ENCODE results near the gene MIGA2.

- TF ChIP-seq, protein P1, sequence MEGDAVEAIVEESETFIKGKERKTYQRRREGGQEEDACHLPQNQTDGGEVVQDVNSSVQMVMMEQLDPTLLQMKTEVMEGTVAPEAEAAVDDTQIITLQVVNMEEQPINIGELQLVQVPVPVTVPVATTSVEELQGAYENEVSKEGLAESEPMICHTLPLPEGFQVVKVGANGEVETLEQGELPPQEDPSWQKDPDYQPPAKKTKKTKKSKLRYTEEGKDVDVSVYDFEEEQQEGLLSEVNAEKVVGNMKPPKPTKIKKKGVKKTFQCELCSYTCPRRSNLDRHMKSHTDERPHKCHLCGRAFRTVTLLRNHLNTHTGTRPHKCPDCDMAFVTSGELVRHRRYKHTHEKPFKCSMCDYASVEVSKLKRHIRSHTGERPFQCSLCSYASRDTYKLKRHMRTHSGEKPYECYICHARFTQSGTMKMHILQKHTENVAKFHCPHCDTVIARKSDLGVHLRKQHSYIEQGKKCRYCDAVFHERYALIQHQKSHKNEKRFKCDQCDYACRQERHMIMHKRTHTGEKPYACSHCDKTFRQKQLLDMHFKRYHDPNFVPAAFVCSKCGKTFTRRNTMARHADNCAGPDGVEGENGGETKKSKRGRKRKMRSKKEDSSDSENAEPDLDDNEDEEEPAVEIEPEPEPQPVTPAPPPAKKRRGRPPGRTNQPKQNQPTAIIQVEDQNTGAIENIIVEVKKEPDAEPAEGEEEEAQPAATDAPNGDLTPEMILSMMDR (IDR thresholded peaks at IDR 0.05; ENCODE audit: low read length): no peak
- no peak for TF ChIP-seq EZH2 (IDR thresholded peaks at IDR 0.05; ENCODE audit: borderline replicate concordance, low read length)
These were observed 43.4 kb downstream of the MIGA2 start for GRCh38 chr9:129079829-129080228.
